Measurements from ENCODE around the gene ADAP1. TPM values are rescaled to one million over a fixed set of nuclear protein-coding genes. Genes with fewer than 3 reads are reported as not detected.

Gene ADAP1
- polyA plus RNA-seq, 3 donors = 49.1 to 117 (median 72.2) TPM

GRCh38 chr7:975702-976473 lies 21.4 kb upstream of the ADAP1 start:
- peak overlapping the region; percentile 71 for H3K4me2 ChIP-seq (replicated peaks; ENCODE audit: extremely low read depth, low read length, poor library complexity, severe bottlenecking)

More at GRCh38 chr7:975702-976473, 21.4 kb upstream of the ADAP1 start:
- intact Hi-C loops (cut with micrococcal nuclease) = loop anchor here (2.0 to 10.0 kb wide), 4 partner anchors 99 to 186 kb away; partner anchors contain the start of genes GET4 (in 1 of the 2) and ZFAND2A (in 1 of the 2)
- TF ChIP-seq CTCF (IDR thresholded peaks at IDR 0.05) = no peak
- Histone ChIP-seq H3K9ac (ENCODE audit: insufficient read depth, low read length, poor library complexity, severe bottlenecking) (peak overlapping the region; percentile 99), H3K4me3 (replicated peaks in 1 of 3; ENCODE audit: low read depth in 2 of 3, low read length in 3 of 3) (peak overlapping the region in 2 of 3 experiments; percentile 85 to 87), H3K79me2 (ENCODE audit: insufficient read depth, low read length) (peaks cover 45% of the 10 kb centered on the region), H4K20me1 (ENCODE audit: insufficient read depth, low read length) (peaks cover 40% of the 10 kb centered on the region), H3K9me3 (replicated peaks in 1 of 2; ENCODE audit: control insufficient read depth in 1 of 2, insufficient read depth in 1 of 2, low read length in 2 of 2) (no peaks in the 10 kb centered on the region), H2AFZ (ENCODE audit: insufficient read depth, low read depth, low read length, poor library complexity, severe bottlenecking) (peak overlapping the region; percentile 53), H3K4me1 (ENCODE audit: control insufficient read depth in 1 of 2, insufficient read depth in 2 of 2, low read length in 2 of 2) (peaks cover 27 to 28% of the 10 kb centered on the region in 2 donors), H3K36me3 (replicated peaks in 1 of 2; ENCODE audit: control insufficient read depth in 1 of 2, insufficient read depth in 2 of 2, low read length in 2 of 2) (peaks cover 20 to 26% of the 10 kb centered on the region in 2 donors), H3K27ac (ENCODE audit: low read depth in 1 of 2, low read length in 2 of 2) (peak overlapping the region in 1 of 2 donors; percentile 92), H3K27me3 (ENCODE audit: control insufficient read depth in 2 of 2, insufficient read depth in 2 of 2, low read length in 2 of 2) (no peaks in the 10 kb centered on the region)
- Mint-ChIP-seq H3K9me3 (peaks cover 0 to 1% (median 0%) of the 10 kb centered on the region in 7 donors), H3K27ac (peak overlapping the region in 6 of 7 donors; percentile 32 to 97 (median 88)), H3K4me1 (peaks cover 26% of the 10 kb centered on the region), H3K36me3 (peaks cover 22% of the 10 kb centered on the region in 2 donors), H3K4me3 (peak overlapping the region; percentile 12 to 95), H3K27me3 (ENCODE audit: low read depth in 3 of 3) (peaks cover 0 to 3% (median 3%) of the 10 kb centered on the region in 3 donors)
- no peak for DNase-seq
- 48% methylated on average over 20 of the region's 28 CpGs for WGBS (ENCODE audit: insufficient coverage)
